HCT116 (cell line): ENCODE data around the gene SPANXA1. TPM values are rescaled to one million over a fixed set of nuclear protein-coding genes. Genes with fewer than 3 reads are reported as not detected.

Experiments used
- ATAC-seq: fragments of 200-7000 bp; cut with Tn5 transposase; 2 replicates; pipeline ENCODE4 v1.9.1; 2020; ENCODE audit warnings: mild to moderate bottlenecking, moderate library complexity
- BruUV-seq: library from RNA; stranded (reverse); fragments of 400-500 nt; replicated peaks from 2 replicates; lab custom pipeline; 2021; lab: Mats Ljungman, UMichigan
- CTCF ChIA-PET: fragments of 300-600 bp; sonication (Branson Sonifier 250); formaldehyde crosslinking; loops from one replicate; lab custom pipeline; 2021; ENCODE audit warnings: antibody characterized with exemption; lab: Charles Lee
- POLR2A ChIA-PET: fragments of 300-600, 350-600 bp; sonication (Branson Sonifier 250); formaldehyde crosslinking; loops from one replicate; lab custom pipeline; 2021; ENCODE audit warnings: antibody characterized with exemption; lab: Charles Lee
- RAD21 ChIA-PET, 2 experiments: fragments of 300-600 bp; sonication (Branson Sonifier 250); formaldehyde crosslinking; loops; one replicate each; lab custom pipeline; 2023; ENCODE audit warnings: low total read pairs in 2 of 2; ENCODE audit not compliant: uncharacterized antibody in 2 of 2, unreplicated experiment in 2 of 2, low non-redundant PET in 1 of 2; lab: Charles Lee
- DNase-seq: peaks from one replicate; pipeline ENCODE4 v3.0.0-alpha.2; 2010; ENCODE audit warnings: low read depth, low spot score
- H2AFZ ChIP-seq: fragments of 200-600 bp; shearing (Covaris generic), sonication (generic); 2 replicates; pipeline ENCODE4 v1.6.1; 2017; ENCODE audit warnings: low read depth, mixed run types, mixed read lengths, antibody characterized with exemption, low read length; ENCODE audit not compliant: poor library complexity, severe bottlenecking
- H3K27ac ChIP-seq: 2 replicates; pipeline ENCODE4 v1.5.1; 2012; ENCODE audit warnings: low read depth, low read length
- H3K27me3 ChIP-seq: fragments of 200-600 bp; sonication (generic); 2 replicates; pipeline ENCODE4 v1.6.1; 2016; ENCODE audit warnings: mixed run types, low read length, mixed read lengths; ENCODE audit not compliant: insufficient read depth
- H3K36me3 ChIP-seq, 2 experiments: fragments of 200-500 bp in 1 of 2; fragments of 200-600 bp in 1 of 2; sonication (Bioruptor generic) in 1 of 2; sonication (generic) in 1 of 2; 2 replicates each; pipeline versions ENCODE4 v1.5.1 to v1.6.1; 2014 to 2016; ENCODE audit warnings: low read length in 2 of 2, inconsistent platforms in 1 of 2, mixed read lengths in 1 of 2, mixed run types in 1 of 2; ENCODE audit not compliant: insufficient read depth in 2 of 2, control insufficient read depth in 1 of 2
- H3K4me1 ChIP-seq, 2 experiments: fragments of 200-600 bp in 1 of 2; sonication (generic) in 1 of 2; 2 replicates each; pipeline versions ENCODE4 v1.5.1 to v1.6.1; 2012 to 2017; ENCODE audit warnings: low read length in 2 of 2, inconsistent platforms in 1 of 2, mild to moderate bottlenecking in 1 of 2, mixed read lengths in 1 of 2, mixed run types in 1 of 2, moderate library complexity in 1 of 2; ENCODE audit not compliant: insufficient read depth in 2 of 2, control insufficient read depth in 1 of 2
- H3K4me2 ChIP-seq: fragments of 200-600 bp; sonication (generic); 2 replicates; pipeline ENCODE4 v1.6.1; 2017; ENCODE audit warnings: mixed run types, low read length, mixed read lengths
- H3K4me3 ChIP-seq, 2 experiments: fragments of 200-600 bp in 1 of 2; sonication (generic) in 1 of 2; replicated peaks in 1 of 2; 2 replicates each; pipeline ENCODE4 v1.5.1; 2011 to 2016; ENCODE audit warnings: low read length in 2 of 2, control low read depth in 1 of 2, low read depth in 1 of 2, mild to moderate bottlenecking in 1 of 2, mixed read lengths in 1 of 2, mixed run types in 1 of 2
- H3K79me2 ChIP-seq: fragments of 200-600 bp; sonication (generic); 2 replicates; pipeline ENCODE4 v1.6.1; 2017; ENCODE audit warnings: mild to moderate bottlenecking, mixed run types, low read length, moderate library complexity, mixed read lengths; ENCODE audit not compliant: insufficient read depth
- H3K9ac ChIP-seq: fragments of 200-600 bp; sonication (generic); 2 replicates; pipeline ENCODE4 v1.6.1; 2016; ENCODE audit warnings: low read length, mixed read lengths
- H3K9me2 ChIP-seq: fragments of 200-600 bp; sonication (generic), shearing (Covaris generic); 2 replicates; pipeline ENCODE4 v1.6.1; 2017; ENCODE audit warnings: mixed run types, mild to moderate bottlenecking, moderate library complexity; ENCODE audit not compliant: insufficient read depth
- H3K9me3 ChIP-seq, 2 experiments: fragments of 200-500 bp in 1 of 2; fragments of 200-600 bp in 1 of 2; sonication (Bioruptor generic) in 1 of 2; sonication (generic) in 1 of 2; 2 replicates each; pipeline ENCODE4 v1.6.1; 2014 to 2017; ENCODE audit warnings: low read length in 2 of 2, mixed read lengths in 2 of 2, inconsistent platforms in 1 of 2, low read depth in 1 of 2, mild to moderate bottlenecking in 1 of 2, mixed run types in 1 of 2, moderate library complexity in 1 of 2; ENCODE audit not compliant: control insufficient read depth in 1 of 2, insufficient read depth in 1 of 2
- H4K20me1 ChIP-seq: fragments of 200-600 bp; sonication (generic), shearing (Covaris generic); 2 replicates; pipeline ENCODE4 v1.6.1; 2017; ENCODE audit warnings: mixed run types, mild to moderate bottlenecking, moderate library complexity; ENCODE audit not compliant: insufficient read depth
- ATF3 ChIP-seq: IDR thresholded peaks from 2 replicates; pipeline ENCODE4 v1.6.1; 2012
- CBX3 ChIP-seq: IDR thresholded peaks from 2 replicates; pipeline ENCODE4 v1.6.1; 2012; ENCODE audit warnings: low read depth
- CEBPB ChIP-seq: IDR thresholded peaks from 2 replicates; pipeline ENCODE4 v1.6.1; 2012; ENCODE audit warnings: low read depth
- EGR1 ChIP-seq: IDR thresholded peaks from 2 replicates; pipeline ENCODE4 v1.6.1; 2012; ENCODE audit warnings: low read depth
- ELF1 ChIP-seq: IDR thresholded peaks from 2 replicates; pipeline ENCODE4 v1.6.1; 2012; ENCODE audit warnings: low read depth, borderline replicate concordance
- EZH2 ChIP-seq: fragments of 200-600 bp; sonication (generic); IDR thresholded peaks from 2 replicates; pipeline ENCODE4 v1.6.1; 2017; ENCODE audit warnings: antibody characterized with exemption, mixed run types
- EZH2phosphoT487 ChIP-seq: fragments of 200-600 bp; IDR thresholded peaks from 2 replicates; pipeline ENCODE4 v1.6.1; 2018; ENCODE audit warnings: antibody characterized with exemption, borderline replicate concordance
- FOSL1 ChIP-seq: IDR thresholded peaks from 2 replicates; pipeline ENCODE4 v1.6.1; 2012; ENCODE audit warnings: low read depth
- POLR2A ChIP-seq: IDR thresholded peaks from 2 replicates; pipeline ENCODE4 v1.7.0; 2011; ENCODE audit warnings: borderline replicate concordance; ENCODE audit not compliant: insufficient read depth, insufficient read length; ENCODE audit errors: extremely low read depth
- POLR2AphosphoS5 ChIP-seq: IDR thresholded peaks from 2 replicates; pipeline ENCODE4 v1.6.1; 2011; ENCODE audit warnings: mild to moderate bottlenecking, low read depth, low read length, moderate library complexity
- RAD21 ChIP-seq: IDR thresholded peaks from 2 replicates; pipeline ENCODE4 v1.6.1; 2012; ENCODE audit warnings: low read depth, mild to moderate bottlenecking
- SIN3A ChIP-seq: IDR thresholded peaks from 2 replicates; pipeline ENCODE4 v1.6.1; 2012; ENCODE audit warnings: low read depth
- SP1 ChIP-seq: IDR thresholded peaks from 2 replicates; pipeline ENCODE4 v1.6.1; 2012; ENCODE audit warnings: low read depth
- SRF ChIP-seq: IDR thresholded peaks from 2 replicates; pipeline ENCODE4 v1.6.1; 2012; ENCODE audit warnings: low read depth
- YY1 ChIP-seq: IDR thresholded peaks from 2 replicates; pipeline ENCODE4 v1.6.1; 2011; ENCODE audit warnings: low read length, low read depth, moderate library complexity, mild to moderate bottlenecking; ENCODE audit not compliant: insufficient replicate concordance; ENCODE audit errors: extremely low read depth
- ZFX ChIP-seq: fragments of 450-650 bp; IDR thresholded peaks from 2 replicates; pipeline ENCODE4 v1.6.1; 2017
- ZNF274 ChIP-seq: fragments of 200-500 bp; sonication (Bioruptor generic); IDR thresholded peaks from 2 replicates; pipeline ENCODE4 v1.6.1; 2014; ENCODE audit warnings: mild to moderate bottlenecking, low read depth, low read length, inconsistent platforms
- intact Hi-C: fragments of 100-400 bp; cut with micrococcal nuclease; formaldehyde crosslinking; loops from 2 replicates; pipeline ENCODE4 v1.10.0; 2022
- total RNA-seq: library from RNA; stranded (reverse); gene quantifications from one replicate; pipeline ENCODE4 v1.2.1, GENCODE V29; 2021; ENCODE audit not compliant: unreplicated experiment
- TF ChIP-seq, protein P1 (sequence below), 3 experiments: fragments of 200-600 bp in 1 of 3; sonication (generic) in 1 of 3; IDR thresholded peaks in 2 of 3; conservative IDR thresholded peaks in 1 of 3; 2 replicates each; pipeline ENCODE4 v1.5.1; 2012 to 2017; ENCODE audit warnings: low read depth in 2 of 3, low read length in 2 of 3, antibody characterized with exemption in 1 of 3, borderline replicate concordance in 1 of 3, control low read depth in 1 of 3, mild to moderate bottlenecking in 1 of 3, mixed read lengths in 1 of 3, mixed run types in 1 of 3, moderate library complexity in 1 of 3; ENCODE audit not compliant: insufficient read depth in 1 of 3
- TF ChIP-seq, protein P2 (sequence below): IDR thresholded peaks from 2 replicates; pipeline ENCODE4 v1.6.1; 2012; ENCODE audit warnings: low read depth
- TF ChIP-seq, protein P3 (sequence below): IDR thresholded peaks from 2 replicates; pipeline ENCODE4 v1.6.1; 2011; ENCODE audit warnings: mild to moderate bottlenecking, low read length, moderate library complexity; ENCODE audit not compliant: insufficient replicate concordance; ENCODE audit errors: extremely low read depth

SPANXA1 gene
- total RNA-seq, 1 experiment from 2014 or later, result not detected

GRCh38 chrX:141609111-141609510, 24.6 kb upstream of the SPANXA1 start:
- no peak for ATAC-seq

More at GRCh38 chrX:141609111-141609510, 24.6 kb upstream of the SPANXA1 start:
- ChIA-PET CTCF (no interaction called here), RAD21 (no interaction called here), POLR2A (no interaction called here)
- Histone ChIP-seq H3K9ac (no peak overlapping the region), H3K4me3 (no peak overlapping the region), H2AFZ (no peak overlapping the region), H3K27ac (no peak overlapping the region), H3K79me2 (no peaks in the 10 kb centered on the region), H3K4me1 (no peaks in the 10 kb centered on the region), H3K36me3 (no peaks in the 10 kb centered on the region), H3K4me2 (no peak overlapping the region), H3K9me3 (no peaks in the 10 kb centered on the region), H3K27me3 (no peaks in the 10 kb centered on the region), H3K9me2 (no peaks in the 10 kb centered on the region), H4K20me1 (no peaks in the 10 kb centered on the region)
- intact Hi-C loops, result no loop called here
- TF ChIP-seq CBX3 (no peak), FOSL1 (no peak), RAD21 (no peak), EGR1 (no peak), EZH2 (no peak), SIN3A (no peak), EZH2phosphoT487 (no peak), SRF (no peak), POLR2AphosphoS5 (no peak), CEBPB (no peak), ELF1 (no peak), POLR2A (no peak), SP1 (no peak), YY1 (no peak), ZNF274 (no peak), ATF3 (no peak), ZFX (no peak)
- TF ChIP-seq, protein P1, sequence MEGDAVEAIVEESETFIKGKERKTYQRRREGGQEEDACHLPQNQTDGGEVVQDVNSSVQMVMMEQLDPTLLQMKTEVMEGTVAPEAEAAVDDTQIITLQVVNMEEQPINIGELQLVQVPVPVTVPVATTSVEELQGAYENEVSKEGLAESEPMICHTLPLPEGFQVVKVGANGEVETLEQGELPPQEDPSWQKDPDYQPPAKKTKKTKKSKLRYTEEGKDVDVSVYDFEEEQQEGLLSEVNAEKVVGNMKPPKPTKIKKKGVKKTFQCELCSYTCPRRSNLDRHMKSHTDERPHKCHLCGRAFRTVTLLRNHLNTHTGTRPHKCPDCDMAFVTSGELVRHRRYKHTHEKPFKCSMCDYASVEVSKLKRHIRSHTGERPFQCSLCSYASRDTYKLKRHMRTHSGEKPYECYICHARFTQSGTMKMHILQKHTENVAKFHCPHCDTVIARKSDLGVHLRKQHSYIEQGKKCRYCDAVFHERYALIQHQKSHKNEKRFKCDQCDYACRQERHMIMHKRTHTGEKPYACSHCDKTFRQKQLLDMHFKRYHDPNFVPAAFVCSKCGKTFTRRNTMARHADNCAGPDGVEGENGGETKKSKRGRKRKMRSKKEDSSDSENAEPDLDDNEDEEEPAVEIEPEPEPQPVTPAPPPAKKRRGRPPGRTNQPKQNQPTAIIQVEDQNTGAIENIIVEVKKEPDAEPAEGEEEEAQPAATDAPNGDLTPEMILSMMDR (IDR thresholded peaks at IDR 0.05 in 2 of 3, conservative IDR thresholded peaks at IDR 0.05 in 1 of 3; ENCODE audit: borderline replicate concordance in 1 of 3, insufficient read depth in 1 of 3, low read depth in 2 of 3, low read length in 2 of 3), result no peak
- TF ChIP-seq, protein P2, sequence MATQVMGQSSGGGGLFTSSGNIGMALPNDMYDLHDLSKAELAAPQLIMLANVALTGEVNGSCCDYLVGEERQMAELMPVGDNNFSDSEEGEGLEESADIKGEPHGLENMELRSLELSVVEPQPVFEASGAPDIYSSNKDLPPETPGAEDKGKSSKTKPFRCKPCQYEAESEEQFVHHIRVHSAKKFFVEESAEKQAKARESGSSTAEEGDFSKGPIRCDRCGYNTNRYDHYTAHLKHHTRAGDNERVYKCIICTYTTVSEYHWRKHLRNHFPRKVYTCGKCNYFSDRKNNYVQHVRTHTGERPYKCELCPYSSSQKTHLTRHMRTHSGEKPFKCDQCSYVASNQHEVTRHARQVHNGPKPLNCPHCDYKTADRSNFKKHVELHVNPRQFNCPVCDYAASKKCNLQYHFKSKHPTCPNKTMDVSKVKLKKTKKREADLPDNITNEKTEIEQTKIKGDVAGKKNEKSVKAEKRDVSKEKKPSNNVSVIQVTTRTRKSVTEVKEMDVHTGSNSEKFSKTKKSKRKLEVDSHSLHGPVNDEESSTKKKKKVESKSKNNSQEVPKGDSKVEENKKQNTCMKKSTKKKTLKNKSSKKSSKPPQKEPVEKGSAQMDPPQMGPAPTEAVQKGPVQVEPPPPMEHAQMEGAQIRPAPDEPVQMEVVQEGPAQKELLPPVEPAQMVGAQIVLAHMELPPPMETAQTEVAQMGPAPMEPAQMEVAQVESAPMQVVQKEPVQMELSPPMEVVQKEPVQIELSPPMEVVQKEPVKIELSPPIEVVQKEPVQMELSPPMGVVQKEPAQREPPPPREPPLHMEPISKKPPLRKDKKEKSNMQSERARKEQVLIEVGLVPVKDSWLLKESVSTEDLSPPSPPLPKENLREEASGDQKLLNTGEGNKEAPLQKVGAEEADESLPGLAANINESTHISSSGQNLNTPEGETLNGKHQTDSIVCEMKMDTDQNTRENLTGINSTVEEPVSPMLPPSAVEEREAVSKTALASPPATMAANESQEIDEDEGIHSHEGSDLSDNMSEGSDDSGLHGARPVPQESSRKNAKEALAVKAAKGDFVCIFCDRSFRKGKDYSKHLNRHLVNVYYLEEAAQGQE, result no peak
- TF ChIP-seq, protein P3, sequence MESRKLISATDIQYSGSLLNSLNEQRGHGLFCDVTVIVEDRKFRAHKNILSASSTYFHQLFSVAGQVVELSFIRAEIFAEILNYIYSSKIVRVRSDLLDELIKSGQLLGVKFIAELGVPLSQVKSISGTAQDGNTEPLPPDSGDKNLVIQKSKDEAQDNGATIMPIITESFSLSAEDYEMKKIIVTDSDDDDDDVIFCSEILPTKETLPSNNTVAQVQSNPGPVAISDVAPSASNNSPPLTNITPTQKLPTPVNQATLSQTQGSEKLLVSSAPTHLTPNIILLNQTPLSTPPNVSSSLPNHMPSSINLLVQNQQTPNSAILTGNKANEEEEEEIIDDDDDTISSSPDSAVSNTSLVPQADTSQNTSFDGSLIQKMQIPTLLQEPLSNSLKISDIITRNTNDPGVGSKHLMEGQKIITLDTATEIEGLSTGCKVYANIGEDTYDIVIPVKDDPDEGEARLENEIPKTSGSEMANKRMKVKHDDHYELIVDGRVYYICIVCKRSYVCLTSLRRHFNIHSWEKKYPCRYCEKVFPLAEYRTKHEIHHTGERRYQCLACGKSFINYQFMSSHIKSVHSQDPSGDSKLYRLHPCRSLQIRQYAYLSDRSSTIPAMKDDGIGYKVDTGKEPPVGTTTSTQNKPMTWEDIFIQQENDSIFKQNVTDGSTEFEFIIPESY, result no peak
- BruUV-seq, result no TSS peak
- no peak for DNase-seq
